ENCODE data around the gene ST8SIA2.

The ST8SIA2 gene

GRCh38 chr15:92399271-92399950 is 5.7 kb downstream of the ST8SIA2 start:
- no peak for DNase-seq (ENCODE audit: low read depth, low spot score)

- DNase-seq (ENCODE audit: low read depth, low spot score) = no peak
Observed at GRCh38 chr15:92400573-92400972, 6.9 kb downstream of the ST8SIA2 start.

DNA sequence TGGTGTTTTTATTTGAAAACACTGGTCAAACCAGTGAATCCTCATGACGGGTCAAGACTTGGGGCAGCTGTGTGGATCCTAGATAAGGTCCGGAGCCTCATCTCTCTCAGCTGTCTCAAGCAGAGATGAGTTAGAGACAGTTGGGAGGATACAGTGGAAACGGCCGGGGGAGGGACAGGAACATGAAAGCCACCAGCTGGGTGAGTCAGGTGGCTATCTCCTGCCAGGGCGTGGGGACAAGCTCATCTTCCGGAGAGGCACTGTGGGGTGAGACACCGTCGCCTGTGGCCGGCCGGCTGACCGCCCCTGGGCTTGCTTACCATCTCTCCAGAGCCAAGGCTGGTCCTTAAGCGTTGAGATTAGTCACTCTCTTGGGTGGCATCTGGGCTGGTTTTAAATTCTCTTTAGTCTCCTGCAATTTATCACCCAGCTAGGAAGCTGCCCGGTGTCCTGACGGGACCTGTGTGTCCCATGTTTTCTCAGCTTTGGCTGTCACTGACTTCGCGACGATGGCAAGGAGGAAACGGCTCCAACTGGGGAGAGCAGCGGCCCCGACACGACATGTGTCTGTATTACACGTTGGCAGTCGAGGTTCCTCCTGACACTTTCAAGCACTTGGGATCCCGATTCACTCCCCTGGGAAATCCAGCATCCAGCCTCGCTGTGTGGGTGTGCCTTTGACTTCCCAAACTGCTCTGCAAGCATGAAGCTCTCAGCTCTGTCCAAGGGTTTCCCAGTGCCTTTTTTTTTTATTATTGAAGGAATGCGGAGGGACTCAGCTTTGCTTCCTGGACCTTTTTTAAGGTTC is 7.5 kb downstream of the ST8SIA2 start:
- no peak for DNase-seq (ENCODE audit: low read depth, low spot score)

- DNase-seq (ENCODE audit: low read depth, low spot score) = no peak
Observed at GRCh38 chr15:92402751-92403150, 9.1 kb downstream of the ST8SIA2 start.

GRCh38 chr15:92405942-92406341 is 12.3 kb downstream of the ST8SIA2 start:
- no peak for DNase-seq (ENCODE audit: low read depth, low spot score)

- DNase-seq (ENCODE audit: low read depth, low spot score) = no peak
Observed at GRCh38 chr15:92407321-92407720, 13.6 kb downstream of the ST8SIA2 start.

- DNase-seq (ENCODE audit: low read depth, low spot score) = no peak
Observed at GRCh38 chr15:92407916-92408315, 14.2 kb downstream of the ST8SIA2 start.

- DNase-seq (ENCODE audit: low read depth, low spot score) = no peak
Observed at GRCh38 chr15:92409006-92409405, 15.3 kb downstream of the ST8SIA2 start.

- DNase-seq (ENCODE audit: low read depth, low spot score) = no peak
Observed at GRCh38 chr15:92409521-92409920, 15.8 kb downstream of the ST8SIA2 start.

GRCh38 chr15:92410537-92410936 is 16.9 kb downstream of the ST8SIA2 start:
- DNase-seq (ENCODE audit: low read depth, low spot score) = no peak

DNA sequence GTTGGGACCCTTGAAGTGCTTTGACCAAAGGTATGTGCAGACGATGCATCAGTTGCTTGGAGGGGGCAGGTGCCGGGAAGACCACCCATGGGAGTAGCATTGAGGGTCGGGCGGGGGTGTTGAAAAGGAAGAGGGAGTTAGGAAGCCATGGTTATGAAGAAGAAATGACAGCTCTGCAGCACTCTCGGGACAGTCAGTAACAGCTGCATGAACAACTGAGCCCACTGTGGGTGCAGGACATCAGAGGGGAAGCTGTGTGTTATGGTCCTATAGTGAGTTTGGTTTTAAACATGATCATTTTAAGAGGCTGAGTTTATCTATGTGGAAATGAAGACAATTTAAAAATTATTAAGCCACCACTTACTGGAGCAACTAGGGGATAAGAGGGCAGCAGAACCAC is 17.6 kb downstream of the ST8SIA2 start:
- DNase-seq (ENCODE audit: low read depth, low spot score) = no peak

DNA sequence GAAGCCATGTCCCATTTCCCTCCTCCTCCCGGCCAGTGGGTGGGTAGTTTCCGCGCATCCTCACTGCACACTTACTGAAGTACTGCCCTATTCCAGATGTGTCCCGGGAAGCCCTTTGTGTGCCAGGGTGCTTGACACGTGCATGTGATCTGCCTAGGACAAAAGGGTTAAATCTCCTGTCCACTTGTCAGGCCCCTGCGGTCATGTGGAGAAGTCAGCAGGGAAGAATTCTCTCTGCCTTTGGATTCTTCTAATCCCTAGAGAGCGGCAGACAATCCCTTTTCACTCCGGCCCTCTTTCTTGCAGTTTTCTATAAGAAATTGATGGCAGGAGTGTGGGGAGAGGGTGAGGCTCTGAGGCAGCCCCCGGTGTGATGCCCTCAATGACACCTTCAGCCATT is 19.8 kb downstream of the ST8SIA2 start:
- DNase-seq (ENCODE audit: low read depth, low spot score) = no peak

DNA sequence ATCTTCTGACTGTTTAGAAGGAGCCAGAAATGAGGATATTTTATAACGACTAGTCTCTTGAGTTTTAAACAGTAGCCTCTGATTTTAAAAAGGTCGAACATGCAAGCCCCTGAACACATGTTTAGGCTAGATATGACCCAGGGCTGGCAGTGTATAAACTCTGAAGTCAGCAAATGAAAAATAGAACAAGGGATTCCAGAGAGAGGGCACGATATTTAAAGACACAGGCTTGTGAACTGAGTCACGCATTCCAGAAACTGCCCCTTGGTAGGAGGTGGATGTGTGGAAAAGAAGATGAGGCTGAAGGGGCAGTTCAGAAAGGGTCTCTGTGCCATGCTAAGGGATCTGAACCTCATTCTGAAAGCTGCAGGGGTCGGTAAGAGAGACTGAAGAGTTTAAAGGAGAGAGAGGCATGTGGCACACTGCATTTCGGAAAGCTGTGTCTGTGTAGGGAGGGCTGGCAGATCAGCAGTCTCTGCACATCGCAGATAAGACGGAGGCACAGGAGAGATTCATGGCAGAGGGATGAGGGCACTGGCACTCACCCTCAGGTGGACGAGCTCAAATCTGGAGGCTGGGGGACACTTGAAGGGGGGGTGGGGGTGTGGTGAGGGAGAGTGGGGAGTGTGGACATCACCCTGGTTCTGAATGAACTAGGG is 22.1 kb downstream of the ST8SIA2 start:
- no peak for DNase-seq (ENCODE audit: low read depth, low spot score)

DNA sequence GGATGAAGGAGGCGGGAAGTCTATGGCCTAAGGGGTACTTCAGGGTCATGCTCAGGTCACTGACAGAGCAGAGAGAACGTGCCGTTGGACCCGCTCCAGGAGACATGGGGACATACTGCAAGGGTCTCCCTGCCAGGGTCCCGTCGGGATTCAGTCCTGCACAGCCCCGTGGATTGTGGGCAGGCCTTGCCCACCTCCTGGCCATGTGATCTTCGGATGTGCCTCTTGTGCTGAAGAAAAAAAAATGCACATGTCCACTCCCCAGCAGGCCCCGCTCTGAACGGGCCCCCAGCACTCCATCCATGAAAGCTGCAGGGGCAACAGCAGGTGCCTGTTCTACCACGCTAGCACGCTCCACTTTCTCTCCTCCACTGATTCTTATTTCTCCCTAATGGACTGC is 22.9 kb downstream of the ST8SIA2 start:
- DNase-seq (ENCODE audit: low read depth, low spot score) = no peak

- DNase-seq (ENCODE audit: low read depth, low spot score) = no peak
Observed at GRCh38 chr15:92417716-92418115, 24.0 kb downstream of the ST8SIA2 start.

DNA sequence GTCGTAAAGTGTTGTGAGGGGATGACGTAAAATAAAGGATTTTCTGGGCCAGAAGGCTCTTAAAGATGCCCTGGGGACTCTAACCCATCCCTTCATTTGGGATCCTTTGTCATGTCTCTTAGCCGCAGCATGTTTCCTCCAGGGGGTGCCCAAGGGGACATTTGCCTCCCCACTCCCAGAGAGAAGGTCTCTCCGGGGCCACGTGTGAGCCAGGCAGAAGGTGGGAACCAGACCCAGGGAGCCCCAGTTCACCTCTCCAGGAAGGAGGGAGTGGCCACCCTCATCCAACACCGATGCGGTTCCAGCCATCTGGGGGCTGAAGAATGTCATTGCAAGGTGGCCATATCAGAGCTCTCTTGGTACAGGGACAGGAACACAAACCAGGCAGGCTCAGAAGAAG is 25.2 kb downstream of the ST8SIA2 start:
- no peak for DNase-seq (ENCODE audit: low read depth, low spot score)

- no peak for DNase-seq (ENCODE audit: low read depth, low spot score)
Observed at GRCh38 chr15:92421976-92422375, 28.3 kb downstream of the ST8SIA2 start.

DNA sequence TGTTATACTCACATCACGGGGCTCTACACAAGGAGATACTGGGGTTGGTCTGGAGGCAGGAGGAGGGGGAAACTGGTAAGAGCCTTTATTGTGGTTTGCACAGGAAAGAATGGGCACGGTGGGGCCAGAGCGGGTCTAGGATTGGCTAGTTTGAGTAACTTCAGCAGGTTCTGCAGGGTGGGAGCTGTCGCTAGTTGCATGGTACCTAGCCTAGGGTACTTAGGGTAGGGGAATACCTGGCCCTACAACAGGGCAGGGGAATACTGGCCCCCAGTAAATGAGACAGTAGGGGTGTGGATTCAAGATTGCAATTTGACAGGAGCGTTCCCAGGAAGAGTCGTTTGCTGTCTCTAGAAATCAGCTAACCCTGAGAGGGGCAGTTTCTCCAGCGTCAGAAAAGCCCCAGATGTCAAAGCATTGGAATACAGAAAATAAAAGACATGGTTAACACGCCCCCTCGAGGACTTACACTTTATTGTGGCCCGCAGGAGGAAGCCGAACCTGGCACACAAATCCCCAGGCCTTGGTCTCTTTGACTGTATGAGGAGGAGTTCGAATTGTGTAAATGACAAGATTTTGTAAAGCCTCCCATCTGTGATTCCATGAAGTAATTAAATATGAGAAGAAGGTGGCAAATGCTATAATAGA is 32.0 kb downstream of the ST8SIA2 start:
- DNase-seq (ENCODE audit: low read depth, low spot score) = no peak

- DNase-seq (ENCODE audit: low read depth, low spot score) = no peak
Observed at GRCh38 chr15:92429378-92430068, 35.8 kb downstream of the ST8SIA2 start.

- no peak for DNase-seq (ENCODE audit: low read depth, low spot score)
Observed at GRCh38 chr15:92430069-92430440, 36.4 kb downstream of the ST8SIA2 start.

DNA sequence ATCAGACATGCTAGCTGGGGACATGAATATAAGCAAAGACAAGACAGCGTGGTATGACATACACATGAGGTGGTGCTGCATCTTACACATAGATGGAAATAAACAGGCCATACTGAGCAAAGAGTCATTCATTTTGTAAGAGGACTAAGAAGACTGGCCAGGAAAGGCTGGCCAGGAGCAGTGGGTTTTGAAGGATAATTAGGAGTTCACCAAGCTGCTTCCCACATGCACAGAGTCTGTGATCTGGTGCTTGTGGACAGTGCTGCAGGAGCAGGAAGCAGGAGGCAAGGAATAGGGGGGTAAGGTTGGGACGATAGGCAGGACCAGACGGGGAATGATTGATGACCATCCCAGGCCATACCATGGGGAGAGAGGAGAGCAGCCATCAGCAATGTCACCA is 41.5 kb downstream of the ST8SIA2 start:
- no peak for DNase-seq (ENCODE audit: low read depth, low spot score)

DNA sequence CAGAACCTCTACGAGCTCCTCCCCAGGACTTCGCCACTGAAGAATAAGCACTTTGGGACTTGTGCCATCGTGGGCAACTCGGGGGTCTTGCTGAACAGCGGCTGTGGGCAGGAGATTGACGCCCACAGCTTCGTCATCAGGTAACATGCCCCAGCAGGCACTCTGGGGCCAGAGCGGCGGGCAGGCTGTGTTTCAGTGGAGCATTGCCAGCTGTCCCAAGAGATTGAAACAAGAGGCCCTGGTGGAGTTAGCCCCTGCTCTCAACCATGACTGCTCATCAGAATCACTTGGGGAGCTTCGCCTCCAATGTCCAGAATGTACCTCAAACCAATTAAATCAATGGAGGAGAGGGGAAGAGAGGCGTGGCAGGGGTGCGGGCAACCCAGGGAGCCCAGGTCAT is 44.8 kb downstream of the ST8SIA2 start:
- DNase-seq (ENCODE audit: low read depth, low spot score) = no peak

All from activated naive CD8-positive, alpha-beta T cell treated with anti-CD3 and anti-CD28 coated beads, Interleukin-2, amount 50 U/mL, for 16 hours (primary cell).